IMR-90 (cell line): Measurements from ENCODE around the gene POC1B. TPM values are rescaled to one million over a fixed set of nuclear protein-coding genes. Genes with fewer than 3 reads are reported as not detected.

Experiments
- ATAC-seq: fragments of 200-7000 bp; cut with Tn5 transposase; 2 replicates; pipeline ENCODE4 v1.9.1; 2020; ENCODE audit warnings: low read depth, mild to moderate bottlenecking, moderate library complexity
- BruUV-seq: library from RNA; stranded (reverse); fragments of 400-500 nt; replicated peaks from 2 replicates; lab custom pipeline; 2021; lab: Mats Ljungman, UMichigan
- CTCF ChIA-PET: fragments of 300-600 bp; formaldehyde crosslinking; extraction: SDS; loops from one replicate; lab custom pipeline; 2021; ENCODE audit warnings: antibody characterized with exemption; lab: Yijun Ruan, JAX
- POLR2A ChIA-PET: fragments of 300-600 bp; sonication (Branson Sonifier 250); formaldehyde crosslinking; loops from one replicate; lab custom pipeline; 2022; ENCODE audit warnings: antibody characterized with exemption; ENCODE audit not compliant: unreplicated experiment; lab: Charles Lee
- DNase-seq: peaks from one replicate; pipeline ENCODE4 v3.0.0; 2013
- H2AFZ ChIP-seq: replicated peaks from 2 replicates; pipeline ENCODE3; 2013; ENCODE audit warnings: low read length, mild to moderate bottlenecking; ENCODE audit not compliant: poor library complexity
- H2AK5ac ChIP-seq: 2 replicates; pipeline ENCODE4 v1.6.1; 2013; ENCODE audit warnings: low read depth, low read length, inconsistent platforms
- H2AK9ac ChIP-seq: replicated peaks from 2 replicates; pipeline ENCODE3; 2013; ENCODE audit warnings: mild to moderate bottlenecking, low read depth, low read length, moderate library complexity; ENCODE audit not compliant: poor library complexity
- H2BK120ac ChIP-seq: 2 replicates; pipeline ENCODE4 v1.6.1; 2013; ENCODE audit warnings: low read depth, low read length, inconsistent platforms
- H2BK15ac ChIP-seq: 3 replicates; pipeline ENCODE4 v1.6.1; 2013; ENCODE audit warnings: low read depth, low read length, inconsistent platforms
- H2BK20ac ChIP-seq: 2 replicates; pipeline ENCODE4 v1.6.1; 2013; ENCODE audit warnings: low read depth, mild to moderate bottlenecking, inconsistent platforms, low read length, moderate library complexity
- H2BK5ac ChIP-seq: 2 replicates; pipeline ENCODE4 v1.6.1; 2013; ENCODE audit warnings: mild to moderate bottlenecking, low read depth, low read length, inconsistent platforms; ENCODE audit not compliant: poor library complexity, severe bottlenecking
- H3K14ac ChIP-seq: replicated peaks from 2 replicates; pipeline ENCODE4 v1.6.1; 2013; ENCODE audit warnings: low read depth, low read length, inconsistent platforms
- H3K18ac ChIP-seq: 2 replicates; pipeline ENCODE4 v1.6.1; 2013; ENCODE audit warnings: low read depth, low read length, control low read depth
- H3K23ac ChIP-seq: 2 replicates; pipeline ENCODE4 v1.6.1; 2013; ENCODE audit warnings: low read depth, low read length, inconsistent platforms
- H3K27ac ChIP-seq: 2 replicates; pipeline ENCODE4 v1.5.1; 2013; ENCODE audit warnings: mild to moderate bottlenecking, control low read depth, low read length; ENCODE audit not compliant: insufficient read depth
- H3K27me3 ChIP-seq: 2 replicates; pipeline ENCODE4 v1.6.1; 2013; ENCODE audit warnings: low read length; ENCODE audit not compliant: control insufficient read depth, insufficient read depth
- H3K36me3 ChIP-seq: 2 replicates; pipeline ENCODE4 v1.6.1; 2013; ENCODE audit warnings: low read length, mixed read lengths; ENCODE audit not compliant: control insufficient read depth, insufficient read depth
- H3K4ac ChIP-seq: 2 replicates; pipeline ENCODE4 v1.6.1; 2013; ENCODE audit warnings: low read depth, low read length, inconsistent platforms
- H3K4me1 ChIP-seq: 2 replicates; pipeline ENCODE4 v1.6.1; 2013; ENCODE audit warnings: low read length, mixed read lengths; ENCODE audit not compliant: control insufficient read depth, insufficient read depth
- H3K4me2 ChIP-seq: 2 replicates; pipeline ENCODE4 v1.6.1; 2013; ENCODE audit warnings: low read depth, mild to moderate bottlenecking, control low read depth, low read length, moderate library complexity
- H3K4me3 ChIP-seq: 2 replicates; pipeline ENCODE4 v1.5.1; 2013; ENCODE audit warnings: low read depth, mild to moderate bottlenecking, control low read depth, low read length, moderate library complexity; ENCODE audit not compliant: insufficient read depth
- H3K56ac ChIP-seq: 2 replicates; pipeline ENCODE4 v1.6.1; 2013; ENCODE audit warnings: low read length, inconsistent platforms; ENCODE audit not compliant: insufficient read depth; ENCODE audit errors: extremely low read depth
- H3K79me1 ChIP-seq, 2 experiments: 2 replicates each; pipeline ENCODE4 v1.6.1; 2013; ENCODE audit warnings: low read length in 2 of 2, inconsistent platforms in 1 of 2, low read depth in 1 of 2
- H3K9ac ChIP-seq: 2 replicates; pipeline ENCODE4 v1.6.1; 2013; ENCODE audit warnings: low read depth, low read length, control low read depth
- H3K9me1 ChIP-seq: 2 replicates; pipeline ENCODE4 v1.6.1; 2013; ENCODE audit warnings: low read length, inconsistent platforms; ENCODE audit not compliant: insufficient read depth
- H3K9me3 ChIP-seq: 2 replicates; pipeline ENCODE4 v1.6.1; 2013; ENCODE audit warnings: low read length; ENCODE audit not compliant: control insufficient read depth, insufficient read depth
- H4K20me1 ChIP-seq: 2 replicates; pipeline ENCODE4 v1.6.1; 2013; ENCODE audit warnings: low read length, inconsistent platforms; ENCODE audit not compliant: insufficient read depth
- H4K5ac ChIP-seq: 2 replicates; pipeline ENCODE4 v1.6.1; 2013; ENCODE audit warnings: mild to moderate bottlenecking, low read depth, low read length, control low read depth
- H4K8ac ChIP-seq, 2 experiments: 2 replicates each; pipeline ENCODE4 v1.6.1; 2013; ENCODE audit warnings: low read depth in 2 of 2, low read length in 2 of 2, control low read depth in 1 of 2, inconsistent platforms in 1 of 2
- H4K91ac ChIP-seq: 2 replicates; pipeline ENCODE4 v1.6.1; 2013; ENCODE audit warnings: low read depth, low read length, inconsistent platforms; ENCODE audit not compliant: insufficient read depth
- BHLHE40 ChIP-seq: fragments of 150-350 bp; IDR thresholded peaks from 2 replicates; pipeline ENCODE4 v1.6.1; 2016; ENCODE audit warnings: mild to moderate bottlenecking, low read depth, low read length
- MAFK ChIP-seq: IDR thresholded peaks from 2 replicates; pipeline ENCODE4 v1.6.1; 2012; ENCODE audit warnings: low read depth, low read length, improper control_type of control experiment
- NFE2L2 ChIP-seq: fragments of 150-350 bp; IDR thresholded peaks from 2 replicates; pipeline ENCODE4 v1.6.1; 2016; ENCODE audit warnings: low read depth, mild to moderate bottlenecking, low read length
- WGBS, 2 experiments: methylation state at CpG; one replicate each; pipeline versions ENCODE4 v1.1.5 to v1.1.7; 2013; ENCODE audit warnings: missing lambda C conversion rate in 2 of 2; ENCODE audit not compliant: insufficient read length in 1 of 2; ENCODE audit errors: extremely low coverage in 2 of 2; 5-methylcytosine and 5-hydroxymethylcytosine counted together
- dilution Hi-C: fragments of 300-500 bp; cut with HindIII; formaldehyde crosslinking; loops from one replicate; pipeline ENCODE4 v1.14.3; 2018; ENCODE audit warnings: low sequenced_read_pairs; ENCODE audit not compliant: unreplicated experiment
- in situ Hi-C: fragments of 300-500 bp; cut with MboI; formaldehyde crosslinking; loops from 3 replicates; pipeline ENCODE4 v1.14.3; 2019; ENCODE audit warnings: low sequenced_read_pairs, inconsistent platforms, mixed read lengths
- intact Hi-C: fragments of 100-400 bp; cut with micrococcal nuclease; formaldehyde crosslinking; loops from 2 replicates; pipeline ENCODE4 v1.10.0; 2022
- polyA plus RNA-seq, 3 experiments: library from polyadenylated mRNA; depleted of rRNA; stranded (reverse); fragments of >200 nt; gene quantifications; 2 replicates each; pipeline ENCODE4 v1.2.3, GENCODE V29; 2012; ENCODE audit warnings: low replicate concordance in 1 of 3
- total RNA-seq: library from RNA; depleted of rRNA; stranded (reverse); fragments of >200 nt; gene quantifications from 2 replicates; pipeline ENCODE4 v1.2.3, GENCODE V29; 2012

Gene POC1B
- total and polyA plus RNA-seq, 2 of the 4 experiments (the other 2 are of a cell fraction): 5.0 to 10.4 TPM

GRCh38 chr12:89494411-89495231, 31.2 kb downstream of the POC1B start:
- ATAC-seq (peak; percentile 91), DNase-seq (peak; percentile 81)
- dilution Hi-C loops: no loop called here
- peak overlapping the region in 1 of 2 experiments; percentile 11; a peak in 2 of 4 replicates for H4K8ac ChIP-seq
- H3K4me2 ChIP-seq: peak overlapping the region; percentile 61; the same call in 1 of the 2 replicates
- in situ Hi-C loops: no loop called here
- H2AK5ac ChIP-seq: peak overlapping the region; percentile 37
- no peak overlapping the region for H2BK15ac ChIP-seq
- no peak overlapping the region for H3K56ac ChIP-seq
- peak overlapping the region; percentile 50; the same call in 1 of the 2 replicates for H4K91ac ChIP-seq
- BruUV-seq: no TSS peak
- H2AK9ac ChIP-seq: peak overlapping the region; percentile 60
- H3K9ac ChIP-seq: no peak overlapping the region
- H2AFZ ChIP-seq: peak overlapping the region; percentile 47
- no peaks in the 10 kb centered on the region for H4K20me1 ChIP-seq
- ChIA-PET POLR2A (no interaction called here), CTCF (no interaction called here)
- H3K9me3 ChIP-seq: no peaks in the 10 kb centered on the region
- no peak overlapping the region for H4K5ac ChIP-seq
- H3K14ac ChIP-seq: 0 out of 2 replicates have a peak overlapping the region, but pooled peaks have one; percentile 13
- H3K23ac ChIP-seq: peak overlapping the region; percentile 67
- H3K4me3 ChIP-seq: peak overlapping the region; percentile 2; the same call in 1 of the 2 replicates
- no peak overlapping the region for H2BK20ac ChIP-seq
- H3K18ac ChIP-seq: peak overlapping the region; percentile 8; the same call in 1 of the 2 replicates
- peaks cover 6% of the 10 kb centered on the region for H3K4me1 ChIP-seq
- peak overlapping the region; percentile 68 for H2BK5ac ChIP-seq
- peaks cover 10% of the 10 kb centered on the region for H3K9me1 ChIP-seq
- H2BK120ac ChIP-seq: no peak overlapping the region; the same call in 1 of the 2 replicates
- no peak overlapping the region for H3K27ac ChIP-seq
- intact Hi-C loops: no loop called here
- H3K27me3 ChIP-seq: no peaks in the 10 kb centered on the region
- H3K79me1 ChIP-seq: peaks cover 0 to 10% of the 10 kb centered on the region in 2 experiments; a peak in 1 of 4 replicates
- peak overlapping the region; percentile 13; the same call in 1 of the 2 replicates for H3K4ac ChIP-seq
- TF ChIP-seq NFE2L2: no peak
- TF ChIP-seq BHLHE40: 0 out of 2 replicates have a peak, but pooled peaks have one; percentile 2
- TF ChIP-seq MAFK: no peak
- 100% methylated on average over 1 of the region's 9 CpGs; no CpG with 5 or more reads in 1 of the 2 experiments for WGBS, 2 experiments
- H3K36me3 ChIP-seq: peaks cover 3% of the 10 kb centered on the region
